NCI-H1092 (cell line): ENCODE measurements around the gene LMAN1L.

Source experiments
- DNase-seq: peaks from one replicate; lab custom pipeline; 2025; lab: John Stamatoyannopoulos, UW

Gene LMAN1L

GRCh38 chr15:74816624-74817369 lies 4.2 kb downstream of the LMAN1L start:
- DNase-seq = no peak

GRCh38 chr15:74817370-74817737 lies 4.7 kb downstream of the LMAN1L start:
- no peak for DNase-seq

- DNase-seq = no peak
Observed at GRCh38 chr15:74820056-74820455, 7.4 kb downstream of the LMAN1L start.

- DNase-seq = no peak
Observed at GRCh38 chr15:74821091-74821789, 8.6 kb downstream of the LMAN1L start.

- no peak for DNase-seq
Observed at GRCh38 chr15:74821790-74822158, 9.1 kb downstream of the LMAN1L start.

- DNase-seq = no peak
Observed at GRCh38 chr15:74822233-74822632, 9.6 kb downstream of the LMAN1L start.

GRCh38 chr15:74823324-74823723 lies 10.7 kb downstream of the LMAN1L start:
- no peak for DNase-seq

- no peak for DNase-seq
Observed at GRCh38 chr15:74824976-74825375, 12.3 kb downstream of the LMAN1L start.

- DNase-seq = no peak
Observed at GRCh38 chr15:74825866-74826265, 13.2 kb downstream of the LMAN1L start.

GRCh38 chr15:74826364-74826819 lies 13.8 kb downstream of the LMAN1L start, which contains the start of gene CPLX3:
Gene CPLX3 (plus strand): TSS chr15:74826627. CDS start chr15:74826704, 77 bp downstream.
- DNase-seq = no peak

- DNase-seq = no peak
Observed at GRCh38 chr15:74826921-74827320, 14.3 kb downstream of the LMAN1L start.

- no peak for DNase-seq
Observed at GRCh38 chr15:74827614-74828013, 15.0 kb downstream of the LMAN1L start.

- DNase-seq = no peak
Observed at GRCh38 chr15:74828835-74829234, 16.2 kb downstream of the LMAN1L start.

GRCh38 chr15:74829486-74829885 lies 16.9 kb downstream of the LMAN1L start:
- DNase-seq = no peak

- DNase-seq = no peak
Observed at GRCh38 chr15:74829991-74830390, 17.4 kb downstream of the LMAN1L start.

- DNase-seq = no peak
Observed at GRCh38 chr15:74830868-74831267, 18.2 kb downstream of the LMAN1L start.

- DNase-seq = no peak
Observed at GRCh38 chr15:74831813-74832495, 19.3 kb downstream of the LMAN1L start.

GRCh38 chr15:74832826-74833225 lies 20.2 kb downstream of the LMAN1L start:
- no peak for DNase-seq

GRCh38 chr15:74833376-74834107 lies 20.9 kb downstream of the LMAN1L start:
- no peak for DNase-seq

- DNase-seq = no peak
Observed at GRCh38 chr15:74835312-74835823, 22.7 kb downstream of the LMAN1L start.

- no peak for DNase-seq
Observed at GRCh38 chr15:74836846-74837245, 24.2 kb downstream of the LMAN1L start.
